Omental fat pad (tissue), 4 donors: Measurements from ENCODE around the gene GRB7. TPM values are rescaled to one million over a fixed set of nuclear protein-coding genes. Genes with fewer than 3 reads are reported as not detected.

ENCODE experiments used
- ATAC-seq: fragments of 150-250 bp; one replicate; pipeline ENCODE4 v1.9.1; 2016; ENCODE audit warnings: mild to moderate bottlenecking, moderate library complexity; ENCODE audit not compliant: low FRiP score
- DNase-seq: peaks from one replicate; pipeline ENCODE4 v3.0.0-alpha.2; 2019; ENCODE audit warnings: low spot score
- CTCF ChIP-seq, 3 donors: fragments of 450-650 bp; IDR thresholded peaks; one replicate each; pipeline ENCODE4 v1.5.1; 2016 to 2017; ENCODE audit warnings: antibody characterized with exemption in 3 of 3, mild to moderate bottlenecking in 3 of 3, moderate library complexity in 2 of 3
- total RNA-seq, 4 donors: library from RNA; depleted of rRNA; stranded (reverse); fragments of >200 nt; gene quantifications; one replicate each; pipeline ENCODE4 v1.1.0, GENCODE V29; 2016

The GRB7 gene
- total RNA-seq, 4 donors from 2014 or later = 13.0 to 19.3 (median 14.0) TPM; not detected in 1

GRCh38 chr17:39699818-39700147 lies 38.0 kb upstream of the GRB7 start, which contains the start of gene ERBB2:
TSS of gene ERBB2 (plus strand) at chr17:39700064. CDS start at chr17:39700239, 175 bp downstream.
- DNase-seq = no peak
- peak; percentile 85 for ATAC-seq
- no peak for TF ChIP-seq CTCF (IDR thresholded peaks at IDR 0.05)

- no peak for TF ChIP-seq CTCF (IDR thresholded peaks at IDR 0.05)
- DNase-seq (no peak), ATAC-seq (peak; percentile 38)
Observed at GRCh38 chr17:39700148-39700987, 37.4 kb upstream of the GRB7 start.

- no peak for TF ChIP-seq CTCF (IDR thresholded peaks at IDR 0.05)
- no peak for ATAC-seq
- no peak for DNase-seq
Observed at GRCh38 chr17:39701012-39701783, 36.5 kb upstream of the GRB7 start.

- no peak for TF ChIP-seq CTCF (IDR thresholded peaks at IDR 0.05)
- ATAC-seq = no peak
- DNase-seq = no peak
Observed at GRCh38 chr17:39701784-39702422, 35.8 kb upstream of the GRB7 start.

- TF ChIP-seq CTCF (IDR thresholded peaks at IDR 0.05) = no peak
- no peak for ATAC-seq
- DNase-seq = no peak
Observed at GRCh38 chr17:39702901-39703893, 34.5 kb upstream of the GRB7 start.

GRCh38 chr17:39703913-39704312 lies 33.8 kb upstream of the GRB7 start:
- DNase-seq = no peak
- ATAC-seq = no peak

More at GRCh38 chr17:39703913-39704312, 33.8 kb upstream of the GRB7 start:
- no peak for TF ChIP-seq CTCF (IDR thresholded peaks at IDR 0.05)
